Activated CD8-positive, alpha-beta T cell treated with anti-CD3 and anti-CD28 coated beads for 36 hours (primary cell): Measurements from ENCODE around the gene GLIPR1. TPM values are rescaled to one million over a fixed set of nuclear protein-coding genes. Genes with fewer than 3 reads are reported as not detected.
"Not testable (repeated sequence)": the region's sequence is repeated elsewhere in the genome, so short reads cannot be mapped to it uniquely, and the experiment has no call there.

Experiments
- ATAC-seq: fragments of 200-7000 bp; cut with Tn5 transposase; one replicate; pipeline ENCODE4 v1.10.0; 2021; ENCODE audit warnings: mild to moderate bottlenecking, moderate library complexity
- CTCF ChIA-PET: fragments of 350-600 bp; sonication (Branson Sonifier 250); formaldehyde crosslinking; loops from one replicate; lab custom pipeline; 2021; ENCODE audit warnings: antibody characterized with exemption; lab: Charles Lee
- POLR2A ChIA-PET: fragments of 350-600 bp; sonication (Branson Sonifier 250); formaldehyde crosslinking; loops from one replicate; lab custom pipeline; 2021; ENCODE audit warnings: antibody characterized with exemption; lab: Charles Lee
- DNase-seq: peaks from one replicate; pipeline ENCODE4 v3.0.0-alpha.2; 2020
- H3K27ac Mint-ChIP-seq: one replicate; pipeline ENCODE4 v1.8.0; 2021; ENCODE audit warnings: mild to moderate bottlenecking, mixed read lengths
- H3K27me3 Mint-ChIP-seq: one replicate; pipeline ENCODE4 v1.8.0; 2021; ENCODE audit warnings: mixed read lengths
- H3K36me3 Mint-ChIP-seq: one replicate; pipeline ENCODE4 v1.8.0; 2021; ENCODE audit warnings: low read depth, mixed read lengths
- H3K4me1 Mint-ChIP-seq: one replicate; pipeline ENCODE4 v1.8.0; 2021; ENCODE audit warnings: low read depth, mixed read lengths
- H3K4me3 Mint-ChIP-seq: one replicate; pipeline ENCODE4 v1.8.0; 2021; ENCODE audit warnings: mild to moderate bottlenecking, moderate library complexity, mixed read lengths
- H3K9me3 Mint-ChIP-seq: one replicate; pipeline ENCODE4 v1.8.0; 2021; ENCODE audit warnings: mixed read lengths
- CTCF ChIP-seq: fragments of 200-600 bp; IDR thresholded peaks from one replicate; pipeline ENCODE4 v1.8.0; 2022; ENCODE audit warnings: antibody characterized with exemption, mild to moderate bottlenecking
- intact Hi-C: fragments of 100-400 bp; cut with micrococcal nuclease; formaldehyde crosslinking; loops from one replicate; pipeline ENCODE4 v1.10.0; 2022
- total RNA-seq, 2 experiments: library from RNA; stranded (reverse); gene quantifications; one replicate each; pipeline ENCODE4 v1.2.3, GENCODE V29; 2021

GLIPR1 gene
- total RNA-seq, 2 experiments from 2014 or later, result 15.9 to 18.6 TPM

DNA sequence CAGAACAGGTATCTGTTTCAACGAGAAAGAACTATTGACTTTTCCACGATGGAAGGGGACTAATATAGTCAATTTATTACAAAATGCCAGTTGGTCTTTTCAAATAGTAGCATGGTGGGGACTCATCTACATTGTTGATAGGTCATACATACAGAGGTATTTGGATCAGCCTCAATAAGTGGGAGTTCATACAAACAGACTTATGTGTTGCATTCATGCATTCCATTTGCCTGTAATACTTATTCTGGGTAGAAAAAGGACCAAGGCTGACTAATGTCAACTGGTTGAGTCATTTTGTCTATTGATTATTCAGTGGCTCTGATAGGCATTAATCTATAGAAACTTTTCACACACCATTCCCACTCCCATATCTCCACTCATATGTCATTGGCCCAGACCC lies 41.5 kb upstream of the GLIPR1 start:
- H3K27ac Mint-ChIP-seq, result no peak overlapping the region
- H3K4me1 Mint-ChIP-seq, result peaks cover 2% of the 10 kb centered on the region
- no peaks in the 10 kb centered on the region for H3K36me3 Mint-ChIP-seq
- TF ChIP-seq CTCF, result no peak
- intact Hi-C loops, result no loop called here
- H3K4me3 Mint-ChIP-seq, result no peak overlapping the region
- DNase-seq (no peak), ATAC-seq (no peak)
- peaks cover 7% of the 10 kb centered on the region for H3K9me3 Mint-ChIP-seq
- H3K27me3 Mint-ChIP-seq, result peaks cover 5% of the 10 kb centered on the region
- POLR2A ChIA-PET, result no interaction called here
- CTCF ChIA-PET, result interaction anchor here (2.5 kb wide), 1 partner anchor 66 kb away, joined by 9 read pairs; no protein-coding TSS in a partner anchor

GRCh38 chr12:75439930-75440329 lies 40.6 kb upstream of the GLIPR1 start:
- intact Hi-C loops, result no loop called here
- peaks cover 2% of the 10 kb centered on the region for H3K4me1 Mint-ChIP-seq
- ATAC-seq, result no peak
- no peak overlapping the region for H3K27ac Mint-ChIP-seq
- peaks cover 5% of the 10 kb centered on the region for H3K27me3 Mint-ChIP-seq
- no peak for TF ChIP-seq CTCF
- H3K9me3 Mint-ChIP-seq, result peaks cover 7% of the 10 kb centered on the region
- H3K4me3 Mint-ChIP-seq, result no peak overlapping the region
- no peak for DNase-seq
- ChIA-PET CTCF (no interaction called here), POLR2A (no interaction called here)
- no peaks in the 10 kb centered on the region for H3K36me3 Mint-ChIP-seq

- DNase-seq, H3K27me3 Mint-ChIP-seq, H3K9me3 Mint-ChIP-seq, H3K4me1 Mint-ChIP-seq, H3K4me3 Mint-ChIP-seq, POLR2A ChIA-PET, H3K36me3 Mint-ChIP-seq, H3K27ac Mint-ChIP-seq, intact Hi-C loops, ATAC-seq: not testable (repeated sequence)
- CTCF ChIA-PET, result interaction anchor here (1.6 kb wide), 1 partner anchor 12 kb away, joined by 3 read pairs; no protein-coding TSS in a partner anchor
Measured at GRCh38 chr12:75441687-75442449, 38.7 kb upstream of the GLIPR1 start.

DNA sequence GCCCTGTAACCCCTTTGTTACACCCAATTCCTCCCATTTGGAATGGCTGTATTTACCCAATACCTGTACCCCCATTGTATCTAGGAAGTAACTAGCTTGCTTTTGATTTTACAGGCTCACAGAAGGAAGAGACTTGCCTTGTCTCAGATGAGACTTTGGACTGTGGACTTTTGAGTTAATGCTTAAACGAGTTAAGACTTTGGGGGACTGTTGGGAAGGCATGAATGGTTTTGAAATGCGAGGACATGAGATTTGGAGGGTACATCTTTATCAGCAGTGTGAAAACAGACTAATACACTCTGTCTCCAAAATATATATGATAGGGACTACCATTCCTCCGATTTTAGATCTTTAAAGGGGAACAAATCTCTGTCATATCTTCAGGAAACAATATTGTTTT lies 38.1 kb upstream of the GLIPR1 start:
- H3K4me3 Mint-ChIP-seq, H3K4me1 Mint-ChIP-seq, H3K27me3 Mint-ChIP-seq, ATAC-seq, intact Hi-C loops, POLR2A ChIA-PET, H3K27ac Mint-ChIP-seq, H3K9me3 Mint-ChIP-seq, H3K36me3 Mint-ChIP-seq, DNase-seq: not testable (repeated sequence)
- CTCF ChIA-PET, result interaction anchor here (1.6 kb wide), 1 partner anchor 12 kb away, joined by 3 read pairs; no protein-coding TSS in a partner anchor

GRCh38 chr12:75443709-75444108 lies 36.8 kb upstream of the GLIPR1 start:
- no peak for TF ChIP-seq CTCF
- intact Hi-C loops, result no loop called here
- Mint-ChIP-seq H3K4me3 (no peak overlapping the region), H3K27me3 (peaks cover 5% of the 10 kb centered on the region), H3K36me3 (no peaks in the 10 kb centered on the region), H3K9me3 (peaks cover 5% of the 10 kb centered on the region), H3K27ac (no peak overlapping the region), H3K4me1 (no peaks in the 10 kb centered on the region)
- DNase-seq (no peak), ATAC-seq (no peak)
- ChIA-PET POLR2A (no interaction called here), CTCF (no interaction called here)

DNA sequence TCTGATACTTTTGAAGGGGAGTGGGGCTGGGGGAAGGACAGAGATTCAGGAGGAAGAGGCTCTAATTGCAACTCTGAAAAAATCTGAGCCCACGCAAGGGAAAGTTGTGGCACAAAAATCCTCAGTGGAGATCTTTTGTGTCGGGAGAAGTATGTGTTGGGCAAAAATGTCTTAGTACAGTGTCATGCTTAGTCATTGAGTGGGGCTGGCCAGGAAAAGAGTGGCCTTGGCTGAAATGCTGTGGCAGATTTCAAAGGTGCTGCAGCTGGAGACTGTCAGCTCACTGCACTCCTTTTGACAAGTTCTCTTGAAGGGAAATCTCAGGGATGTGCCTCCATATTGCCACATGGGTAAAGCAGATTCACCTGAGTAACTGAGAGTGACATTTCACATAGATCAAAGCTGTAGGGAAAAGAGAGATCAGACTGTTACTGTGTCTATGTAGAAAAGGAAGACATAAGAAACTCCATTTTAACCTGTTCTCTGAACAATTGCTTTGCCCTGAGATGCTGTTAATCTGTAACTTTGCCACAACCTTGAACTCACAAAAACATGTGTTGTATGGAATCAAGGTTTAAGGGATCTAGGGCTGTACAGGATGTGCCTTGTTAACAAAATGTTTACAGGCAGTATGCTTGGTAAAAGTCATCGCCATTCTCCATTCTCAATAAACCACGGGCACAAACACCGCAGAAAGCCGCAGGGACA lies 36.0 kb upstream of the GLIPR1 start:
- POLR2A ChIA-PET, result no interaction called here
- CTCF ChIA-PET, result no interaction called here
- no peak for DNase-seq
- Mint-ChIP-seq H3K27me3 (peaks cover 5% of the 10 kb centered on the region), H3K4me3 (no peak overlapping the region), H3K27ac (no peak overlapping the region), H3K36me3 (no peaks in the 10 kb centered on the region), H3K9me3 (peaks cover 5% of the 10 kb centered on the region), H3K4me1 (no peaks in the 10 kb centered on the region)
- no peak for ATAC-seq
- no peak for TF ChIP-seq CTCF
- intact Hi-C loops, result no loop called here

DNA sequence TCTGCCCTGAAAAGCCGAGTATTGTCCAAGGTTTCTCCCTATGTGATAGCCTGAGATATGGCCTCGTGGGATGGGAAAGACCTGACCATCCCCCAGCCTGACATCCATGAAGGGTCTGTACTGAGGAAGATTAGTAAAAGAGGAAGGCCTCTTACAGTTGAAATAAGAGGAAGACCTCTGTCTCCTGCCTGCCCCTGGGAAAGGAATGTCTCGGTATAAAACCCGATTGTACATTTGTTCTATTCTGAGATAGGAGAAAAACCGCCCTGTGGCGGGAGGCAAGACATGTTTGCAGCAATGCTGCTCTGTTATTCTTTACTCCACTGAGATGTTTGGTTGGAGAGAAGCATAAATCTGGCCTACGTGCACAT lies 35.4 kb upstream of the GLIPR1 start:
- H3K27ac Mint-ChIP-seq, POLR2A ChIA-PET, H3K9me3 Mint-ChIP-seq, H3K4me1 Mint-ChIP-seq, ATAC-seq, H3K4me3 Mint-ChIP-seq, CTCF ChIA-PET, intact Hi-C loops, H3K36me3 Mint-ChIP-seq, DNase-seq, H3K27me3 Mint-ChIP-seq: not testable (repeated sequence)
